Naive thymus-derived CD4-positive, alpha-beta T cell (primary cell): ENCODE results near the gene RPRD2. TPM values are rescaled to one million over a fixed set of nuclear protein-coding genes. Genes with fewer than 3 reads are reported as not detected.

Experiments used
- ATAC-seq: fragments of 150-1000 bp; cut with Tn5 transposase; 2 replicates; pipeline ENCODE4 v1.10.0; 2021; ENCODE audit warnings: mild to moderate bottlenecking, moderate library complexity
- CTCF ChIA-PET: fragments of 350-600 bp; sonication (Branson Sonifier 250); formaldehyde crosslinking; loops from one replicate; lab custom pipeline; 2021; ENCODE audit warnings: antibody characterized with exemption; lab: Charles Lee
- POLR2A ChIA-PET: fragments of 350-600 bp; sonication (Branson Sonifier 250); formaldehyde crosslinking; loops from one replicate; lab custom pipeline; 2021; ENCODE audit warnings: antibody characterized with exemption, inconsistent platforms; lab: Charles Lee
- DNase-seq, 9 donors: peaks; one replicate each; pipeline versions ENCODE4 v3.0.0 to v3.0.0-alpha.2; 2020 to 2022; ENCODE audit warnings: mixed read lengths in 1 of 9
- H3K27ac ChIP-seq: one replicate; pipeline ENCODE4 v1.7.0; 2013; ENCODE audit warnings: mild to moderate bottlenecking, low read depth, low read length, moderate library complexity
- H3K27me3 ChIP-seq, 2 donors: one replicate each; pipeline ENCODE4 v1.7.0; 2013; ENCODE audit warnings: low read length in 2 of 2, mild to moderate bottlenecking in 2 of 2, moderate library complexity in 2 of 2; ENCODE audit not compliant: control insufficient read depth in 2 of 2, insufficient read depth in 2 of 2
- H3K36me3 ChIP-seq, 3 experiments: 1 replicate in 2 of 3; 2 replicates in 1 of 3; pipeline ENCODE4 v1.7.0; 2013; ENCODE audit warnings: low read length in 3 of 3, mild to moderate bottlenecking in 3 of 3, moderate library complexity in 1 of 3; ENCODE audit not compliant: insufficient read depth in 3 of 3, control insufficient read depth in 2 of 3
- H3K4me1 ChIP-seq, 2 donors: one replicate each; pipeline ENCODE4 v1.7.0; 2013; ENCODE audit warnings: low read length in 2 of 2, mild to moderate bottlenecking in 2 of 2, moderate library complexity in 1 of 2; ENCODE audit not compliant: control insufficient read depth in 2 of 2, insufficient read depth in 2 of 2
- H3K4me3 ChIP-seq: 2 replicates; pipeline ENCODE4 v1.7.0; 2013; ENCODE audit warnings: mild to moderate bottlenecking, low read length
- H3K9me3 ChIP-seq, 3 experiments: 1 replicate in 2 of 3; 2 replicates in 1 of 3; pipeline ENCODE4 v1.7.0; 2013; ENCODE audit warnings: low read length in 3 of 3; ENCODE audit not compliant: control insufficient read depth in 2 of 3
- H3K27ac Mint-ChIP-seq, 9 donors: one replicate each; pipeline ENCODE4 v1.8.0; 2020 to 2022; ENCODE audit warnings: mixed read lengths in 9 of 9, mild to moderate bottlenecking in 8 of 9, moderate library complexity in 5 of 9, inconsistent platforms in 2 of 9
- H3K27me3 Mint-ChIP-seq, 5 donors: one replicate each; pipeline ENCODE4 v1.8.0; 2021 to 2022; ENCODE audit warnings: mixed read lengths in 5 of 5, mild to moderate bottlenecking in 1 of 5
- H3K36me3 Mint-ChIP-seq, 5 donors: one replicate each; pipeline ENCODE4 v1.8.0; 2020 to 2022; ENCODE audit warnings: mixed read lengths in 5 of 5, mild to moderate bottlenecking in 3 of 5, inconsistent platforms in 1 of 5
- H3K4me1 Mint-ChIP-seq, 7 donors: one replicate each; pipeline ENCODE4 v1.8.0; 2020 to 2022; ENCODE audit warnings: mixed read lengths in 7 of 7, mild to moderate bottlenecking in 3 of 7, inconsistent platforms in 1 of 7
- H3K4me3 Mint-ChIP-seq, 10 donors: one replicate each; pipeline ENCODE4 v1.8.0; 2020 to 2022; ENCODE audit warnings: mild to moderate bottlenecking in 10 of 10, mixed read lengths in 10 of 10, moderate library complexity in 6 of 10, inconsistent platforms in 2 of 10
- H3K9me3 Mint-ChIP-seq, 11 donors: one replicate each; pipeline ENCODE4 v1.8.0; 2020 to 2022; ENCODE audit warnings: mixed read lengths in 11 of 11, mild to moderate bottlenecking in 4 of 11, inconsistent platforms in 1 of 11, moderate library complexity in 1 of 11
- intact Hi-C, 2 donors: fragments of 100-400 bp; cut with micrococcal nuclease; formaldehyde crosslinking; loops; one replicate each; pipeline ENCODE4 v1.15.1; 2023
- polyA plus RNA-seq, 2 donors: library from polyadenylated mRNA; unstranded; fragments of 300-500 nt; fragmentation: Illumina TruSeq; gene quantifications; one replicate each; pipeline ENCODE4 v1.2.3, GENCODE V29; 2021
- total RNA-seq, 6 experiments: library from RNA in 5 of 6; stranded (reverse) in 5 of 6; gene quantifications; 1 replicate in 5 of 6; 2 replicates in 1 of 6; pipeline ENCODE4 v1.2.3 and lab custom pipeline; 2021 to 2026

The RPRD2 gene
- total and polyA plus RNA-seq, 7 experiments from 2014 or later: 27.5 to 62.2 (median 40.6) TPM

- peaks cover 3 to 50% (median 4%) of the 10 kb centered on the region in 3 experiments for H3K36me3 ChIP-seq
- H3K4me1 ChIP-seq: no peaks in the 10 kb centered on the region
- no peak overlapping the region for H3K4me3 ChIP-seq
- no peaks in the 10 kb centered on the region for H3K9me3 ChIP-seq
- ChIA-PET POLR2A (no interaction called here), CTCF (interaction anchor here (0.8 to 1.2 kb wide), 3 partner anchors 62 to 93 kb away, joined by 3 read pairs; no protein-coding TSS in a partner anchor)
- Mint-ChIP-seq H3K36me3 (peaks cover 0 to 22% (median 18%) of the 10 kb centered on the region in 5 donors), H3K27me3 (no peaks in the 10 kb centered on the region), H3K9me3 (no peaks in the 10 kb centered on the region), H3K4me1 (peaks cover 0 to 5% (median 5%) of the 10 kb centered on the region in 7 donors), H3K27ac (peak overlapping the region in 7 of 9 donors; percentile 12 to 86 (median 52)), H3K4me3 (peak overlapping the region in 1 of 10 donors; percentile 29)
- no peaks in the 10 kb centered on the region for H3K27me3 ChIP-seq
- no peak overlapping the region for H3K27ac ChIP-seq
- intact Hi-C loops: loop anchor here (1.0 to 10.0 kb wide), 9 partner anchors 23 to 530 kb away; partner anchors contain the start of genes FALEC (in 1 of the 2) and TARS2 (in 1 of the 2)
- DNase-seq (peak; percentile 36 to 76 (median 70)), ATAC-seq (peak; percentile 90)
Measured at GRCh38 chr1:150464422-150464826, 100.5 kb downstream of the RPRD2 start.

GRCh38 chr1:150466964-150467363, 103.0 kb downstream of the RPRD2 start:
- no peak for DNase-seq
- Mint-ChIP-seq H3K4me3 (no peak overlapping the region), H3K36me3 (peaks cover 13 to 34% (median 23%) of the 10 kb centered on the region in 5 donors), H3K27ac (peak overlapping the region in 3 of 9 donors; percentile 29 to 39 (median 34)), H3K4me1 (peaks cover 0 to 7% (median 5%) of the 10 kb centered on the region in 7 donors), H3K9me3 (no peaks in the 10 kb centered on the region), H3K27me3 (no peaks in the 10 kb centered on the region)
- Histone ChIP-seq H3K27ac (no peak overlapping the region), H3K27me3 (no peaks in the 10 kb centered on the region), H3K36me3 (peaks cover 20 to 53% (median 20%) of the 10 kb centered on the region in 3 experiments), H3K9me3 (no peaks in the 10 kb centered on the region), H3K4me3 (no peak overlapping the region), H3K4me1 (no peaks in the 10 kb centered on the region)
- POLR2A ChIA-PET: no interaction called here
- ATAC-seq: no peak
- intact Hi-C loops: loop anchor here in 1 of 2 donors (10.0 kb wide), 1 partner anchor 528 kb away; no protein-coding TSS in a partner anchor
- CTCF ChIA-PET: interaction anchor here (0.7 kb wide), 1 partner anchor 440 kb away, joined by 5 read pairs; no protein-coding TSS in a partner anchor

- H3K36me3 Mint-ChIP-seq: peaks cover 13 to 34% (median 21%) of the 10 kb centered on the region in 5 donors
- ChIA-PET POLR2A (interaction anchor here (0.6 kb wide), 1 partner anchor 70 kb away, joined by 4 read pairs; no protein-coding TSS in a partner anchor), CTCF (interaction anchor here (1.0 kb wide), 1 partner anchor 9 kb away, joined by 3 read pairs; no protein-coding TSS in a partner anchor)
- peaks cover 0 to 11% (median 3%) of the 10 kb centered on the region in 7 donors for H3K4me1 Mint-ChIP-seq
- Histone ChIP-seq H3K36me3 (peaks cover 23 to 68% (median 23%) of the 10 kb centered on the region in 3 experiments), H3K4me3 (no peak overlapping the region), H3K4me1 (no peaks in the 10 kb centered on the region), H3K27ac (no peak overlapping the region), H3K27me3 (no peaks in the 10 kb centered on the region), H3K9me3 (no peaks in the 10 kb centered on the region)
- H3K27ac Mint-ChIP-seq: no peak overlapping the region
- no peaks in the 10 kb centered on the region for H3K27me3 Mint-ChIP-seq
- intact Hi-C loops: loop anchor here in 1 of 2 donors (10.0 kb wide), 1 partner anchor 526 kb away; no protein-coding TSS in a partner anchor
- DNase-seq (no peak), ATAC-seq (no peak)
- no peak overlapping the region for H3K4me3 Mint-ChIP-seq
- H3K9me3 Mint-ChIP-seq: no peaks in the 10 kb centered on the region
Measured at GRCh38 chr1:150469291-150469690, 105.3 kb downstream of the RPRD2 start.

GRCh38 chr1:150472601-150473200, 108.8 kb downstream of the RPRD2 start:
- Mint-ChIP-seq H3K9me3 (peaks cover 0 to 1% (median 0%) of the 10 kb centered on the region in 11 donors), H3K4me3 (no peak overlapping the region), H3K36me3 (peaks cover 11 to 22% (median 15%) of the 10 kb centered on the region in 5 donors), H3K4me1 (peaks cover 1 to 15% (median 4%) of the 10 kb centered on the region in 7 donors), H3K27ac (no peak overlapping the region), H3K27me3 (no peaks in the 10 kb centered on the region)
- CTCF ChIA-PET: no interaction called here
- H3K27me3 ChIP-seq: no peaks in the 10 kb centered on the region
- H3K36me3 ChIP-seq: peaks cover 18 to 48% (median 20%) of the 10 kb centered on the region in 3 experiments
- no peak overlapping the region for H3K4me3 ChIP-seq
- no peak for DNase-seq
- intact Hi-C loops: no loop called here
- H3K27ac ChIP-seq: no peak overlapping the region
- POLR2A ChIA-PET: no interaction called here
- H3K9me3 ChIP-seq: no peaks in the 10 kb centered on the region
- no peak for ATAC-seq
- H3K4me1 ChIP-seq: no peaks in the 10 kb centered on the region

- H3K9me3 Mint-ChIP-seq: peaks cover 0 to 4% (median 0%) of the 10 kb centered on the region in 11 donors
- Histone ChIP-seq H3K27me3 (no peaks in the 10 kb centered on the region), H3K4me3 (no peak overlapping the region), H3K4me1 (no peaks in the 10 kb centered on the region), H3K36me3 (peaks cover 18 to 44% (median 20%) of the 10 kb centered on the region in 3 experiments), H3K9me3 (no peaks in the 10 kb centered on the region), H3K27ac (no peak overlapping the region)
- ChIA-PET CTCF (no interaction called here), POLR2A (no interaction called here)
- DNase-seq: no peak
- H3K27ac Mint-ChIP-seq: peak overlapping the region in 6 of 9 donors; percentile 6 to 69 (median 50)
- H3K27me3 Mint-ChIP-seq: no peaks in the 10 kb centered on the region
- ATAC-seq: no peak
- H3K4me1 Mint-ChIP-seq: peaks cover 2 to 19% (median 10%) of the 10 kb centered on the region in 7 donors
- H3K36me3 Mint-ChIP-seq: peaks cover 11 to 22% (median 15%) of the 10 kb centered on the region in 5 donors
- H3K4me3 Mint-ChIP-seq: no peak overlapping the region
- intact Hi-C loops: no loop called here
Measured at GRCh38 chr1:150473659-150474058, 109.7 kb downstream of the RPRD2 start.

- intact Hi-C loops: no loop called here
Measured at GRCh38 chr1:150474869-150475268, 110.9 kb downstream of the RPRD2 start.

More at GRCh38 chr1:150474869-150475268, 110.9 kb downstream of the RPRD2 start:
- DNase-seq (no peak), ATAC-seq (no peak)
- ChIA-PET POLR2A (interaction anchor here (0.6 to 1.0 kb wide), 2 partner anchors 12 to 205 kb away, joined by 3 read pairs; partner anchors contain the start of gene TARS2), CTCF (interaction anchor here (0.5 kb wide), 1 partner anchor 52 kb away, joined by 3 read pairs; no protein-coding TSS in a partner anchor)
- Histone ChIP-seq H3K9me3 (no peaks in the 10 kb centered on the region), H3K27ac (no peak overlapping the region), H3K36me3 (peaks cover 15 to 40% (median 20%) of the 10 kb centered on the region in 3 experiments), H3K27me3 (no peaks in the 10 kb centered on the region), H3K4me3 (no peak overlapping the region), H3K4me1 (no peaks in the 10 kb centered on the region)
- Mint-ChIP-seq H3K36me3 (peaks cover 9 to 22% (median 15%) of the 10 kb centered on the region in 5 donors), H3K4me3 (no peak overlapping the region), H3K9me3 (peaks cover 0 to 4% (median 0%) of the 10 kb centered on the region in 11 donors), H3K27me3 (no peaks in the 10 kb centered on the region), H3K27ac (peak overlapping the region in 1 of 9 donors; percentile 69), H3K4me1 (peaks cover 2 to 19% (median 14%) of the 10 kb centered on the region in 7 donors)
